Ascending aorta (tissue), 2 donors: Measurements from ENCODE around the gene ASPSCR1. TPM values are rescaled to one million over a fixed set of nuclear protein-coding genes. Genes with fewer than 3 reads are reported as not detected.

Experiments
- DNase-seq, 2 donors: peaks; one replicate each; pipeline ENCODE4 v3.0.0-alpha.2; 2019; ENCODE audit warnings: low spot score in 2 of 2
- H3K27ac ChIP-seq, 2 donors: fragments of 200-600 bp; sonication (generic); one replicate each; pipeline ENCODE4 v1.5.1; 2016 to 2017; ENCODE audit warnings: mild to moderate bottlenecking in 1 of 2
- H3K27me3 ChIP-seq: fragments of 200-600 bp; sonication (generic); one replicate; pipeline ENCODE4 v1.5.1; 2017
- H3K36me3 ChIP-seq, 2 donors: fragments of 200-600 bp; sonication (generic); one replicate each; pipeline ENCODE4 v1.5.1; 2016
- H3K4me1 ChIP-seq, 2 donors: fragments of 200-600 bp; sonication (generic); one replicate each; pipeline ENCODE4 v1.5.1; 2016 to 2017; ENCODE audit warnings: mild to moderate bottlenecking in 1 of 2
- H3K4me3 ChIP-seq, 2 donors: fragments of 200-600 bp; sonication (generic); one replicate each; pipeline ENCODE4 v1.5.1; 2016 to 2017; ENCODE audit warnings: mild to moderate bottlenecking in 1 of 2
- H3K9me3 ChIP-seq, 2 donors: fragments of 200-600 bp; sonication (generic); one replicate each; pipeline ENCODE4 v1.5.1; 2016
- CTCF ChIP-seq, 3 experiments: fragments of 200-600 bp in 2 of 3; fragments of 450-650 bp in 1 of 3; sonication (generic) in 2 of 3; IDR thresholded peaks; one replicate each; pipeline ENCODE4 v1.5.1; 2016 to 2019; ENCODE audit warnings: antibody characterized with exemption in 3 of 3, mild to moderate bottlenecking in 1 of 3, moderate library complexity in 1 of 3
- intact Hi-C: fragments of 100-400 bp; cut with DNase I; formaldehyde crosslinking; loops from one replicate; pipeline ENCODE4 v1.15.1; 2023
- total RNA-seq: library from RNA; depleted of rRNA; stranded (reverse); fragments of >200 nt; gene quantifications from one replicate; pipeline ENCODE4 v1.1.0, GENCODE V29; 2016

Gene ASPSCR1
- total RNA-seq, 1 donor from 2014 or later, result 45.1 TPM

- no peak for TF ChIP-seq CTCF (IDR thresholded peaks at IDR 0.05)
- no peak overlapping the region for H3K27ac ChIP-seq
- H3K9me3 ChIP-seq, result no peaks in the 10 kb centered on the region
- no peak for DNase-seq
- H3K4me1 ChIP-seq, result peaks cover 13 to 32% of the 10 kb centered on the region in 2 donors
- H3K4me3 ChIP-seq, result no peak overlapping the region
- intact Hi-C loops, result no loop called here
- H3K36me3 ChIP-seq, result no peaks in the 10 kb centered on the region
- H3K27me3 ChIP-seq, result no peaks in the 10 kb centered on the region
Observed at GRCh38 chr17:82010575-82011525, 33.4 kb downstream of the ASPSCR1 start.

- no peaks in the 10 kb centered on the region for H3K9me3 ChIP-seq
- H3K27ac ChIP-seq, result peak overlapping the region; percentile 81 to 83
- H3K27me3 ChIP-seq, result no peaks in the 10 kb centered on the region
- no peak overlapping the region for H3K4me3 ChIP-seq
- H3K4me1 ChIP-seq, result peaks cover 11 to 26% of the 10 kb centered on the region in 2 donors
- TF ChIP-seq CTCF (IDR thresholded peaks at IDR 0.05), result no peak
- intact Hi-C loops, result no loop called here
- no peak for DNase-seq
- H3K36me3 ChIP-seq, result no peaks in the 10 kb centered on the region
Observed at GRCh38 chr17:82011617-82012187, 34.3 kb downstream of the ASPSCR1 start.

- intact Hi-C loops, result no loop called here
- no peak for DNase-seq
- Histone ChIP-seq H3K4me3 (no peak overlapping the region), H3K4me1 (peaks cover 7 to 20% of the 10 kb centered on the region in 2 donors), H3K27me3 (no peaks in the 10 kb centered on the region), H3K27ac (peak overlapping the region; percentile 81 to 83), H3K36me3 (no peaks in the 10 kb centered on the region), H3K9me3 (no peaks in the 10 kb centered on the region)
- TF ChIP-seq CTCF (IDR thresholded peaks at IDR 0.05), result no peak
Observed at GRCh38 chr17:82012261-82012639, 34.8 kb downstream of the ASPSCR1 start.

- Histone ChIP-seq H3K4me3 (peak overlapping the region; percentile 16 to 28), H3K27me3 (no peaks in the 10 kb centered on the region), H3K27ac (peak overlapping the region; percentile 81 to 83), H3K36me3 (peaks cover 0 to 2% of the 10 kb centered on the region in 2 donors), H3K9me3 (no peaks in the 10 kb centered on the region), H3K4me1 (peaks cover 7 to 18% of the 10 kb centered on the region in 2 donors)
- DNase-seq, result no peak
- intact Hi-C loops, result no loop called here
- no peak for TF ChIP-seq CTCF (IDR thresholded peaks at IDR 0.05)
Observed at GRCh38 chr17:82012640-82013295, 35.3 kb downstream of the ASPSCR1 start.

- H3K4me3 ChIP-seq, result peak overlapping the region; percentile 16 to 28
- H3K4me1 ChIP-seq, result peaks cover 7 to 15% of the 10 kb centered on the region in 2 donors
- H3K9me3 ChIP-seq, result no peaks in the 10 kb centered on the region
- H3K36me3 ChIP-seq, result peaks cover 0 to 8% of the 10 kb centered on the region in 2 donors
- peak overlapping the region; percentile 81 to 83 for H3K27ac ChIP-seq
- H3K27me3 ChIP-seq, result no peaks in the 10 kb centered on the region
- no peak for DNase-seq
- no peak for TF ChIP-seq CTCF (IDR thresholded peaks at IDR 0.05)
- intact Hi-C loops, result no loop called here
Observed at GRCh38 chr17:82013341-82013740, 35.9 kb downstream of the ASPSCR1 start.
